HG03103 (cell line): ENCODE results near the gene GRID1.

Experiments used
- ATAC-seq: cut with Tn5 transposase; IDR thresholded peaks from one replicate; pipeline ENCODE4 v1.9.1; 2021; ENCODE audit warnings: low read depth; ENCODE audit not compliant: unreplicated experiment

GRID1 gene

DNA sequence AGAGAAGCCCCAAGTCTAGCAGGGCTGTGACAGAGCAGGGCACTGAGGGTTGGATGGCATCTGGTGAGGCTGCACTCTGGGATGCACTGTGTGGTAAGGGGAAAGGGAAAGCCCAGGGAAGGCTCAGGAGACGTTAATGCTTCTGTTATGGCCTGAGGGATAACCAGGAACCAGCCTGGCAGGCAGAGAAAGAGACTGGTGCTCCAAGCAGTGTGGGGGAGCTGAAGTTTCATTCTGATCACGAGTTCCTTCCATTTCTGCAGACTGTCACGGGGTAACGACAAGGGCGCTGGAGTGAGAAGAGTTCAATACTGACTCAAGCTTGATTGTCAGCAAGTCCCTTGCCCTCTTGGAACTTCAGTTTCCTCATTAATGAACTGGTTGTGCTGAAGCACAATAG, 730.9 kb downstream of the GRID1 start:
- ATAC-seq = peak; percentile 59

GRCh38 chr10:85624511-85624910, 742.1 kb downstream of the GRID1 start:
- ATAC-seq = no peak

- ATAC-seq = no peak
Observed at GRCh38 chr10:85623758-85624157, 742.8 kb downstream of the GRID1 start.

DNA sequence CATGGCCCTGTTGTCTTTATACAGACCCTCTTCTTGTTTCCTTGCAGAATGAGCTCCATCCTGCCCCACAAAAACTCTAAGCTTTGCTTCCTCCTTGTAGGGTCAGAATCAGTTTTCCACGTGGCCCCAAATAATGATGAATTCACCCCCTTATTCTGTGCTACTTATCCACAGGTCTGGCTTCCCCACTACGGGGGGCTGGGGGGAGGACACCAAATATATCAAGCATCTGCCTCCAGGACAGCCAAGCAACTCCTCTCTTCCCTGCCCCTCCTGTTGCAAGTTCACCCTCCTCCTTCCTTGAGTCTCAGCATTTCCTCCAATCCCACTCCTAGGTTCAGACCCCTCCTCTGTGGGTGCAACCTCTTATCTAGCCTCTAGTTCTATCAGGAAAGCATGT, 743.3 kb downstream of the GRID1 start:
- ATAC-seq = no peak

GRCh38 chr10:85622425-85622824, 744.2 kb downstream of the GRID1 start:
- no peak for ATAC-seq

DNA sequence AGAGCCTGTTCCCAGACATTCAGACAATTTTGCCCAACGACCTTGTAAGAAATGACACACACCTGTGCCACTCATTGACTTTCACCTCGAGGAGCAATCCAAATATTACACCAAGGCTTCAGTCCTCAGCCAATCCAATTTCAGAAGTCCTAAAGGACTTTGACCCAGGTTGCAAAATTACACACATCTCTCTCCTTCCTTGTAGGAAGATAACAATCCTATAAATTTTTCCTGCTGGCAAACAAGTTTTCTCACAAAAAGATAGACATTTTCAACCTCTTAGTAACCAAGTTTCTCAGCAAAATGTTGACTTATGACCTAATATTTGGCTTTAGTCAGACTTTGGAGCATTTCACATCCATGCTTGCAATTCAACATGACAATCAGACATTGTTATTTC, 745.0 kb downstream of the GRID1 start:
- no peak for ATAC-seq

DNA sequence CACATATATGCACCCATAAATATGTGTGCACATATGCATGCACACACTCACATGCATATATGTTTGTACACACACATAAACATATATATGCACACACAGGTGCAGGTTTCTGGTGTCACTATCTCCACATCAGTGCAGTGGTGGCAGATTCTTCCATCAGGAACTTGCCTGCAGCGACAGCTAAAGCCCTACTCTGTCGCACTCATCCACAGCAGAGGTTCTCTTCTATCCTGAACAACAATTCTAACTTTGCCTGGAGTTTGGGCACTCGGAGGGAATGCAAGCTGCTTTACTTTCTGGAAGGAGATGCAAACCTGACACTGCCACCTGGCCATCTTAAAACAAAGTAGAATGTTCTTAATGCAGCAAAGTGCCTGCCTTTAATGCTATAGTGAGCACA, 745.8 kb downstream of the GRID1 start:
- no peak for ATAC-seq

DNA sequence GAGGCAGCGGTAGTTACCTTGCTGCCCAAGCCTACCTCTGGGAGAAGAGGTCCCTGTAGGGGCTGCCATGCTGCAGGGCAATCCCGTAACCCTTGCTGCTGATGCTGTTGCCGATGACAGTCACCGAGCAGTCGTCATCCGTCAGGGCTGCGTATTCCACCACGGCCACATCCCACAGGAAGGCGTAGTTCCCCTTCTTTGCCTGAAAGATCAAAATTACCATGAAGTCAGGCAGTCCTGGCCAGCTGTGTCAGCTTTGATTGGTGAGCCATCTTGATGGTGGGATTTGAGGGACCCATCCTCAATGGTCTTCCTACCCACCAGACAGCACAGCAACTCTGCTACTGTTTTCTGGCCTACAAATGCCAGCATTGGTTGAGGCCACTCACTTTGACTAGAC, 746.8 kb downstream of the GRID1 start:
- no peak for ATAC-seq

DNA sequence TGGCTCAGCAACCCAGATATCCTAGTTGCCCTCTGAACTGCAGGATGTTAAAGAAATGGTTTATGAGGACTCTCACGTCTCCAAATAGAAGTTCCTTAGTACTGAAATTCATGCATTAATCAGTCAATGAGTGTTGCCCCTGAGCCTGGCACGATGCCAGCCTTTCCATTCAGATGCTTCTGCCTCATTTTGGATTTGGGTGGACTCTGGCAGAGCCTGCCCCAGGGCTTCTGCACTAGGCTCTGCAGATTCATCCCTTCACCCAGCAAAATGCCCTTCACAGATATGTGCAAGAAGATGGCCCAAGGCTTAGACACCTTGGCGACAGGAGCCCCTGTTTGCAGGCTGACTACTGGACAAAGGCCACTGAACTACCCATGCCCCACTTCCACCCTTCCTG, 747.8 kb downstream of the GRID1 start:
- ATAC-seq = no peak

- no peak for ATAC-seq
Observed at GRCh38 chr10:85617751-85618546, 748.6 kb downstream of the GRID1 start.

DNA sequence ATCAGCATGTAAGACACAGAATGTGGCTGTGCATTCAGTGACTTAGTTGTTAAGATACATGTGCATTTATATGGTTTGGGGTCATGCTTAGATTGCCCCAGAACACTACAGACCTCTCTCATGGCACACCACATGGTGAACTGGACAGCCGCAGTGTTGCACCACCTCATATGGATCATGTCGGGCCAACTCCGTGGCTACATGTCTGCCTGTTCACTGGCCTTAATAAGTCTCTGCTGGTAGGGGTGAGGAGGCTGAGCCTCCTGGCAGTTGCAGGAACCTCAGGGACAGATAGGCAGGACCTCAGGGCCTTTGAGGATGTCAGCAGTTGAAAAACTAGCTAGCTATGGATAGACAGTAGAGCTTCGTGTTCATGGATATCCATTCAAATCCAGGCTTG, 751.0 kb downstream of the GRID1 start:
- ATAC-seq = no peak

DNA sequence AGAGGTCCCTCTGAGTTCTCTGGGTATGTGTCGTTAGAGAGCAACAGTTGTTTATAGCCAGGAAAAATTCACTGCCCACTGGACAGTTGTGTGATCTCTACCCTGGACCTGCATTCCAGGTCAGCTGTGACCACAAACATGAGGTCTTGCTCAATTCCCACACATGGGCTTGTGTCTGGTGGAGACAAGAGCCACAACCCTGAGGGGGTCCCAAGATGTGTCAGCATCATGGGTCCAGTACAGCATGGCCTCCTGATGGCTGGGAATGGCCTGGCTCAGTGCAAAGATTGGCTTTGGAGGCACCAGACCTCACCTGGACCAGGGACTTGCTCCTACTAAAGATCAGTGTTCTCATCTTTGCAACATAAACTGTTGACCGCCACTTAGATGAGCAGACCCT, 751.6 kb downstream of the GRID1 start:
- no peak for ATAC-seq

DNA sequence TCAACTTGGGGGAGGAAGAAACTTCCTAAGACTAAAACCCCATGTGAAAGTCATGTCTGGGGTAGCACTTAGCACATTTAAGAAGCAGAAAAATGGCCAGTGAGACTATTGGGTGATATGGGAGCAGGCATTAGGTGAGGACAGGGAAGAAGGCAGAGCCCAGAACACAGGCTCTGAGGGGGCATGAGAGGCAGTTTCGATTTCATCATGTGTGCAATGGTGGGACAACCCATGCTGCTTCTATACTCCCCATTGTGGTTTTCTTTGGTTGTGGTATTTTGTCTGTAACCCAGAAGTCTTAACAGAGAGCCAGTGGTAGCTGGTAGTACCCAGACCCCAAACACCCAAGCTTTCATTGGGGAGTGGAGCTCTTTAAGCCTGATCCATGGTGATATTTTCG, 752.0 kb downstream of the GRID1 start:
- no peak for ATAC-seq

GRCh38 chr10:85613391-85613790, 753.2 kb downstream of the GRID1 start:
- ATAC-seq = no peak

- ATAC-seq = peak; percentile 38
Observed at GRCh38 chr10:85612833-85613232, 753.8 kb downstream of the GRID1 start.

GRCh38 chr10:85612378-85612775, 754.2 kb downstream of the GRID1 start:
- peak; percentile 95 for ATAC-seq

DNA sequence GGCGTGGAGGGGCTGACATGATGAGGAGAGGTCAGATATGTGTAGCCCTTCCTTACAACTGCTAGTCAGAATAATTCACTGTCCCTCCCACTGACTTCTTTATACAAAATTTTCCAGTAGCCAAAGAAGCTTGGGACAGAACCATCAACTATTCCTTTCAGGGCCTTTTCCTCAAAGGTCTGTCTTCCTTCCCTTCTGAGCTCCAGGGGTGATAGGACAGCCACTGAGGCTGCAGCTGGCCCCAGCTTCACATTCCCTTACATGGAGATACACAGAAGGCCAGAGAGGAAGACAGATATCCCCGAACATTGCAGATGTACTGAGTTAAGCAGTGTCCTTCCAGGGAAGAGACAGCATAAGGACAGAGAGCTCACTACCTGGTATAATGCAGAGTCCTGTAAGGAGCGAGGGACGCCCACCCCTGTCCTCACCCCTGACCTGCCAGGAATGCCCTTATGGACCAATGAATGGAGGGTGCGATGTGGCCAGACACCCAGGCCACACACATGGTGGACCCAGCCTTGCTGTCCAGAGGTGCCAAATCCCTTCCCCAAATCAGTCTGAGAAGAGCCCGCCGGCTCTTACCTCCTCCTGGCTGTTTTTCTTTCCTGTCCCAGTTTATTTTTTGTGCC, 754.7 kb downstream of the GRID1 start:
- no peak for ATAC-seq

DNA sequence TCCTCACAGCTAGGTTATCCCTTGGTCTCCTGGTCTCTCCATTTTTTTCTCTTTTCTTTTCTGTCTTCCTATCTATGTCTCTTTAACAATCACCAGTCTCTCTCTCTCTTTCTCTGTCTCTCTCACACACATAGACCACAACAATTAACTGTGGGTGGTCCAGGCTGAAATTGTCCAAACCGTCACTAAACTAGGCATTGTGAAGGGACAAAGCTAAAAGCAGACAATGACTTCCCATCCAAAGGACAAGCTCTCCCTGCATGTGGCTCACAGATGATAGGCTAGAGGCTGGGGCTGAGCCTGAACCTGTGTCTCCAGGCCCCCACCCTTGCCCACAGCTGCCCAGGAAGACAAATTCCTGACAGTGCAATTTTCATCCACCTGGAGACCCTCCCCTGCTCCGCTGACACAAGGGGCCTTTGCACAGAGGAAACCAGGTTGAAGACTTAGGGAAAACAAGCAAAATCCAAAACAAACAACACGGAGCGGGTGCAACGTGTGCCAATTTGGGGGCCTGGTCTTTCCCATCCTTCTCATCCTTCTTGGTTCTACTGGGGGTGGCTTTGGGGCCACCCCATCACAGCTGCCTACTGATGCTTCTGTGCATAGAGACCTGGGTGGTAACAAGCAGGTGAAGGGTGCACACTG, 755.4 kb downstream of the GRID1 start:
- no peak for ATAC-seq

- ATAC-seq = no peak
Observed at GRCh38 chr10:85610381-85611092, 756.1 kb downstream of the GRID1 start.

- no peak for ATAC-seq
Observed at GRCh38 chr10:85609509-85609908, 757.1 kb downstream of the GRID1 start.

DNA sequence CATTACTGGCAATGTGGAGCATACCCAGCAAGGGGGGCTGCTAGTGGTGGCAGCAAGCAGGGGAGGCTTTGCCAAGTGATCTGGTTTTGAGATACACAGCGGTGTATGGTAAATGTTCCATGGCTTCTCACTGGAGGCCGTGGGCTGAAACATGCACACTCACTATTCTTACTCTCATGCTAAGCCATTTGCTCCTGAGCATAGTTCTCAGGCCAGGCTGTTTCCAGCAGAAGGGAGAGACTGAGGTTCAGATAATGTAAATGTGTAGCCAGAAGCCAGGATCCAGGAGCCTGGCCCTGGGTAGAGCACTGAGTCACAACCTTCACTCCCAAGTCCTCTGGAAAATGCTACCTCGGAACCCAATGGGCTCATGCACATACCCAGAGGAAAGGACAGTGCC, 757.9 kb downstream of the GRID1 start:
- no peak for ATAC-seq
